ENCODE data around the gene DLAT.

The DLAT gene

GRCh38 chr11:111976119-111976766, 49.0 kb upstream of the DLAT start (continued):
- TF ChIP-seq REST (tag by site-specific recombination; IDR thresholded peaks at IDR 0.05) (no peak), ZNF768 (tag by site-specific recombination; IDR thresholded peaks at IDR 0.05) (no peak), ZNF423 (tag by site-specific recombination; IDR thresholded peaks at IDR 0.05) (peak; percentile 38; the same call in 1 of the 2 replicates), ZIC2 (tag by site-specific recombination; IDR thresholded peaks at IDR 0.05) (peak; percentile 96), ZNF626 (tag by site-specific recombination; IDR thresholded peaks at IDR 0.05) (no peak), ZNF776 (tag by site-specific recombination; IDR thresholded peaks at IDR 0.05; ENCODE audit: borderline replicate concordance) (no peak)

DNA sequence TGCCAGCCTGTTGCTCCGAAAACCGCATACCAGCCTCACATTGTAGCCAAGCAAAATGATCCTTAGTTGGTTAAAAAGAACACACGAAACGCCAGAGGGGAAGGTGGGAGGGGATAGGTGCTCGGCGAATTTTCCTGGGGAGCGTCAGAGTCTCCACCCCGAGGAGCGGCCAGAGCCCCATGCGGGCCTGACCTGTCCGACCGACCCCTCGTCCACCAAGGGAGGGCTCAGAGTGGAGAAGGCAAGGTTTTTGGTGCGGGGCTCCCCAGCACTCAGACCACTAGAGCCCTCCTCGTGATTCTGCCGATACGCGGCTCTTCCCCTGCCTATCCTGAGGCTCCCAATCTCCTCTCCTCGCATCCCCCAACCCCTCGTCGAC, 48.5 kb upstream of the DLAT start:
- H3K27ac ChIP-seq (ENCODE audit: extremely low read depth, low read depth, low read length), result no peak overlapping the region; the same call in 1 of the 2 replicates
- H3K9me3 ChIP-seq (ENCODE audit: control insufficient read depth, insufficient read depth, low read depth, low read length), result no peaks in the 10 kb centered on the region
- POLR2A ChIA-PET, result interaction anchor here (0.6 to 1.0 kb wide), 3 partner anchors 46 to 188 kb away, joined by 3 to 4 read pairs (median 4); partner anchors contain the start of gene ALG9
- H3K4me3 ChIP-seq (ENCODE audit: low read depth, low read length), result no peak overlapping the region
- H3K4me1 ChIP-seq (ENCODE audit: control insufficient read depth, insufficient read depth, low read length), result peaks cover 13% of the 10 kb centered on the region
- CTCF ChIA-PET, result interaction anchor here (7.8 kb wide), 1 partner anchor 44 kb away, joined by 166 read pairs; no protein-coding TSS in a partner anchor
- H3K36me3 ChIP-seq (ENCODE audit: control insufficient read depth in 2 of 2, insufficient read depth in 1 of 2, low read length in 2 of 2), result peaks cover 0 to 16% of the 10 kb centered on the region in 2 experiments; a peak in 1 of 3 replicates
- TF ChIP-seq ZNF354C (tag by site-specific recombination; IDR thresholded peaks at IDR 0.05; ENCODE audit: borderline replicate concordance, low read depth) (no peak), ZNF585B (tag by site-specific recombination; IDR thresholded peaks at IDR 0.05) (no peak), ZBTB17 (tag by site-specific recombination; IDR thresholded peaks at IDR 0.05) (peak; percentile 94), ZNF391 (tag by site-specific recombination; IDR thresholded peaks at IDR 0.05; ENCODE audit: borderline replicate concordance, low read depth) (no peak), PRDM10 (tag by site-specific recombination; IDR thresholded peaks at IDR 0.05) (peak; percentile 25; the same call in 1 of the 2 replicates), ZNF366 (tag by site-specific recombination; conservative IDR thresholded peaks at IDR 0.05) (no peak), ZNF707 (tag by site-specific recombination; IDR thresholded peaks at IDR 0.05) (no peak), ZBTB7A (tag by site-specific recombination; IDR thresholded peaks at IDR 0.05; ENCODE audit: low read depth) (no peak), SCRT2 (tag by site-specific recombination; IDR thresholded peaks at IDR 0.05) (peak; percentile 95), ZNF140 (tag by site-specific recombination; IDR thresholded peaks at IDR 0.05) (no peak), ZNF433 (tag by site-specific recombination; IDR thresholded peaks at IDR 0.05; ENCODE audit: low read depth) (no peak), ZNF654 (tag by site-specific recombination; IDR thresholded peaks at IDR 0.05; ENCODE audit: low read depth) (no peak), OSR2 (tag by site-specific recombination; IDR thresholded peaks at IDR 0.05) (no peak), ZNF560 (tag by site-specific recombination; IDR thresholded peaks at IDR 0.05; ENCODE audit: borderline replicate concordance) (no peak), TRIM28 (IDR thresholded peaks at IDR 0.05; ENCODE audit: borderline replicate concordance, low read length) (no peak), KLF17 (tag by site-specific recombination; IDR thresholded peaks at IDR 0.05) (no peak), ZNF549 (tag by site-specific recombination; IDR thresholded peaks at IDR 0.05) (no peak), SCRT1 (tag by site-specific recombination; IDR thresholded peaks at IDR 0.05; ENCODE audit: borderline replicate concordance) (peak; percentile 83; the same call in 1 of the 2 replicates), ZNF580 (tag by site-specific recombination; IDR thresholded peaks at IDR 0.05) (no peak)
- TF ChIP-seq, protein P1, sequence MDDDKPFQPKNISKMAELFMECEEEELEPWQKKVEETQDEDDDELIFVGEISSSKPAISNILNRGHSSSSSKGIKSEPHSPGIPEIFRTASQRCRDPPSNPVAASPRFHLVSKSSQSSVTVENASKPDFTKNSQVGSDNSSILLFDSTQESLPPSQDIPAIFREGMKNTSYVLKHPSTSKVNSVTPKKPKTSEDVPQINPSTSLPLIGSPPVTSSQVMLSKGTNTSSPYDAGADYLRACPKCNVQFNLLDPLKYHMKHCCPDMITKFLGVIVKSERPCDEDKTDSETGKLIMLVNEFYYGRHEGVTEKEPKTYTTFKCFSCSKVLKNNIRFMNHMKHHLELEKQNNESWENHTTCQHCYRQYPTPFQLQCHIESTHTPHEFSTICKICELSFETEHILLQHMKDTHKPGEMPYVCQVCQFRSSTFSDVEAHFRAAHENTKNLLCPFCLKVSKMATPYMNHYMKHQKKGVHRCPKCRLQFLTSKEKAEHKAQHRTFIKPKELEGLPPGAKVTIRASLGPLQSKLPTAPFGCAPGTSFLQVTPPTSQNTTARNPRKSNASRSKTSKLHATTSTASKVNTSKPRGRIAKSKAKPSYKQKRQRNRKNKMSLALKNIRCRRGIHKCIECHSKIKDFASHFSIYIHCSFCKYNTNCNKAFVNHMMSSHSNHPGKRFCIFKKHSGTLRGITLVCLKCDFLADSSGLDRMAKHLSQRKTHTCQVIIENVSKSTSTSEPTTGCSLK (tag by site-specific recombination; IDR thresholded peaks at IDR 0.05), result no peak

Data from HEK293 (cell line).